BJ (cell line): Measurements from ENCODE around the gene TRAF3IP1. TPM values are rescaled to one million over a fixed set of nuclear protein-coding genes. Genes with fewer than 3 reads are reported as not detected.

Experiments
- CTCF ChIA-PET: fragments of 350-600 bp; formaldehyde crosslinking; extraction: SDS; loops from one replicate; lab custom pipeline; 2021; ENCODE audit warnings: antibody characterized with exemption, inconsistent platforms; lab: Yijun Ruan, JAX
- POLR2A ChIA-PET: fragments of 300-600 bp; sonication (Branson Sonifier 250); formaldehyde crosslinking; extraction: SDS; loops from one replicate; lab custom pipeline; 2021; ENCODE audit warnings: antibody characterized with exemption; lab: Charles Lee
- DNase-seq: peaks from one replicate; pipeline ENCODE4 v3.0.0-alpha.2; 2011; ENCODE audit warnings: low read depth
- H3K27me3 ChIP-seq: 2 replicates; pipeline ENCODE4 v1.6.0; 2011; ENCODE audit warnings: low read length; ENCODE audit not compliant: control insufficient read depth, insufficient read depth
- H3K36me3 ChIP-seq: 2 replicates; pipeline ENCODE4 v1.5.1; 2011; ENCODE audit warnings: low read length; ENCODE audit not compliant: control insufficient read depth, insufficient read depth
- H3K4me3 ChIP-seq: 2 replicates; pipeline ENCODE4 v1.5.1; 2011; ENCODE audit warnings: low read depth, mild to moderate bottlenecking, control low read depth, low read length
- polyA plus RNA-seq: library from polyadenylated mRNA; depleted of rRNA; stranded (reverse); fragments of >200 nt; gene quantifications from 2 replicates; pipeline ENCODE4 v1.2.3, GENCODE V29; 2011
- TF ChIP-seq, protein P1 (sequence below): IDR thresholded peaks from 2 replicates; pipeline ENCODE4 v1.5.1; 2011; ENCODE audit warnings: low read depth, mild to moderate bottlenecking, control low read depth, inconsistent platforms, low read length, moderate library complexity; ENCODE audit not compliant: insufficient read depth

The TRAF3IP1 gene
- polyA plus RNA-seq, 1 experiment = 5.8 TPM

DNA sequence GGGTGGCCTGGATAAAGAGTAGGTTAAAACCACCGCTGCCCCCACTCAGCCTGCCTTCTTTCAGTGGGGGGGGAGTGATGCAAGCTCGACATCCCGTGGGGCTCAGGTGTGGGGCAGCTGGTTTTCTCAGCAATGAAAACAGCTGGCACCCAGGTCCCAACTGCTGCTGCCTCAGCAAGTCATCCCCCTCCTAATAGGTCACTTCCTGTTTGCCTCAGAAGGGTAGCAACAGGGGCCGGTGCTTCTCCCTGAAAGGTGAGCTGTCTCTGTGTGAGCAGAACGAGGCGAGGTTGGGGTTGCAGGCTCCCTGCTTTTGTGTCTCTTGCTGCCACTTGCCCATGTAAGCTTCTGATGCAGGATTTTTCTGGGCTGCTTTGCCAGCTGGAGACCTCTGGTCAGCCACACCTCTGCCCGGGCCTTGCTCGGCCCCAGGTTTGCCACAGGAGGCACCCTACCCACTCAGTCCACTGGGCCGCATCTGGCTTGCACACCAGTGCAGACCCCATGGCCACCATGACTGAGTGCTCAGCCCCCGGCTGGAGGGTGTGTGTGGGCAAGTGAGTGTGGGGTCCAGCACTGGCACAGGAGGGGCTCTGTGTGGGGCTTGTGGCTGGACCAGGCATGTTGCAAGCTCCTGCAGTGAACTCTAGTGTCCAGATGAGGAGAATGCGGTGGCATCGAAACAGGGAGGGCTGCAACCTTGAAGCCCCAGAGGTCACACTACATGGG, 94.9 kb downstream of the TRAF3IP1 start:
- no peaks in the 10 kb centered on the region for H3K27me3 ChIP-seq
- H3K36me3 ChIP-seq = no peaks in the 10 kb centered on the region
- TF ChIP-seq, protein P1, sequence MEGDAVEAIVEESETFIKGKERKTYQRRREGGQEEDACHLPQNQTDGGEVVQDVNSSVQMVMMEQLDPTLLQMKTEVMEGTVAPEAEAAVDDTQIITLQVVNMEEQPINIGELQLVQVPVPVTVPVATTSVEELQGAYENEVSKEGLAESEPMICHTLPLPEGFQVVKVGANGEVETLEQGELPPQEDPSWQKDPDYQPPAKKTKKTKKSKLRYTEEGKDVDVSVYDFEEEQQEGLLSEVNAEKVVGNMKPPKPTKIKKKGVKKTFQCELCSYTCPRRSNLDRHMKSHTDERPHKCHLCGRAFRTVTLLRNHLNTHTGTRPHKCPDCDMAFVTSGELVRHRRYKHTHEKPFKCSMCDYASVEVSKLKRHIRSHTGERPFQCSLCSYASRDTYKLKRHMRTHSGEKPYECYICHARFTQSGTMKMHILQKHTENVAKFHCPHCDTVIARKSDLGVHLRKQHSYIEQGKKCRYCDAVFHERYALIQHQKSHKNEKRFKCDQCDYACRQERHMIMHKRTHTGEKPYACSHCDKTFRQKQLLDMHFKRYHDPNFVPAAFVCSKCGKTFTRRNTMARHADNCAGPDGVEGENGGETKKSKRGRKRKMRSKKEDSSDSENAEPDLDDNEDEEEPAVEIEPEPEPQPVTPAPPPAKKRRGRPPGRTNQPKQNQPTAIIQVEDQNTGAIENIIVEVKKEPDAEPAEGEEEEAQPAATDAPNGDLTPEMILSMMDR = no peak
- ChIA-PET CTCF (no interaction called here), POLR2A (no interaction called here)
- DNase-seq = no peak
- H3K4me3 ChIP-seq = no peak overlapping the region

DNA sequence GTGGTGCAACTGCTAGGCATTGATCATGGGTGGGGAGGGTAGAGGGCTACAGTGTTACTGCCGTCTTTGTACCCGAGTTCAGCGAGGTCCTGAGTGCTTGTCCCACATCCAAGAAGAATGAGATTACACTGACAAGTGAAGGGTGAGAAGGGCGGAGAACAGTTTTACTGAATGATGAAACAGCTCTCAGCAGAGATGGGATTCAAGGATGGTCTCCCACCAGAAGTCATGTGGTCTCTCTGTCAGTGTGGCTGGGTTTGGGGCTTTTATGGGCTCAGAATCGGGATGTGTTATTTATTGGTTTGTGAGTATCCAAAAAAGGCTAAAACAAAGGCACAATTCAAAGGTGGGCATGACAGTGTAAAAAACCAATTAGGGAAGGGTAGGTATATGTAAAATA, 95.6 kb downstream of the TRAF3IP1 start:
- no peaks in the 10 kb centered on the region for H3K36me3 ChIP-seq
- ChIA-PET CTCF (no interaction called here), POLR2A (no interaction called here)
- TF ChIP-seq, protein P1 = no peak
- H3K4me3 ChIP-seq = no peak overlapping the region
- H3K27me3 ChIP-seq = no peaks in the 10 kb centered on the region
- DNase-seq = no peak

DNA sequence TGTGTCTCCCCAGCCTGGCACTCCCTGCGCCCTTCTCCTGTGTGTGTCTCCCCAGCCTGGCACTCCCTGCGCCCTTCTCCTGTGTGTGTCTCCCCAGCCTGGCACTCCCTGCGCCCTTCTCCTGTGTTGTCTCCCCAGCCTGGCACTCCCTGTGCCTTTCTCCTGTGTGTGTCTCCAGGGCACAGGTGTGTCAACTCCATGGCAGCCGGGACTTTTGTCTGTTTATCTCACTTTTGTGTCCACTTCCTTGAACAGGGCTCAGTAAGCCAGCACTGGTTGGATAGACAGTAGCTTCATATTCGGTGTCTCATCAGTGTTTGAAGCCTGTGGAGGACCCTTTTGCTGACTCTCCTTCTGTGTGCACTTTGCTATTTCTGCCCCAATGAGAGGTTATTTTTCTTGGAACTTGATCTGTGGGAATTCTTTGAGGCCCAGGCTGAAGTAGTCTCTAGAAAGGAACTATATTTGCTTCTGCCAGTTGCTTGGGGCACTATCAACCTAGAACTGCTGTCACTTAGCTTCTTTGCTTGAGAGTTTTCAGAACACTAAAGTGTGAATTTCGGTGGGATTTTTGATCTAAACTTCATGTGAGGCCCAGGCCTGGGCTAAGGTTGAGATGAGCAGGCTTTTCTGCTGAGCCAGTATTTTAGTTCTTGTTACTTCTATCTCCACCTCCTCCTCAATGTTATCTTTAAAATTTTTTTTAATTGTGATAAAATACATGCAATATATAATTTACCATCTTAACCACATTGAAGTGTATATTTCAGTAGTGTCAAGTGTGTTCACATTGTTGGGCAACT, 98.1 kb downstream of the TRAF3IP1 start:
- no peak for DNase-seq
- Histone ChIP-seq H3K36me3 (no peaks in the 10 kb centered on the region), H3K4me3 (no peak overlapping the region), H3K27me3 (no peaks in the 10 kb centered on the region)
- ChIA-PET CTCF (interaction anchor here (1.0 kb wide), 2 partner anchors 42 to 47 kb away, joined by 3 read pairs; no protein-coding TSS in a partner anchor), POLR2A (no interaction called here)
- TF ChIP-seq, protein P1 = no peak

DNA sequence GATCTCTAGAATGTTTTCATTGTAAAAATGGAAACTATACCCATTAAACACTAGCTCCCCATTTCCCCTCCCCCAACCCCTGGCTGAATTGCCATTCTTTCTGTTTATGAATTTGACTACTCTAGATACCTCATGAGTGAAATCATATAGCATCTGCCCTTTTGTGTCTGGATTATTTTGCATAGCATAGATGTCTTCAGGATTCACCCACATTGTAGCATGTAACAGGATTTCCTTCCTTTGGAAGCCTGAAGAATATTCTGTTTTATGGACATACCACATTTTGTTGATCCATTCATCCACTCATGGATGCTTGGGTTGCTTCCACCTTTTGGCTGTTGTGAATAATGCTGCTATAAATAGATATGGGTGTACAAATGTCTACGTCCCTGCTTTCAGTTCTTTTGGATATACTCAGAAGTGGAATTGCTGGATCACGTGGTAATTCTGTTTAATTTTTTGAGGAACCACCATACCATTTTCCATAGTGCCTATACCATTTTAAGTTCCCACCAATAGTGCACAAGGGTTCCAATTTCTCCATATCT, 98.8 kb downstream of the TRAF3IP1 start:
- ChIA-PET POLR2A (no interaction called here), CTCF (interaction anchor here (1.0 kb wide), 2 partner anchors 43 to 48 kb away, joined by 3 read pairs; no protein-coding TSS in a partner anchor)
- DNase-seq = no peak
- Histone ChIP-seq H3K27me3 (no peaks in the 10 kb centered on the region), H3K36me3 (no peaks in the 10 kb centered on the region), H3K4me3 (no peak overlapping the region)
- TF ChIP-seq, protein P1 = no peak

DNA sequence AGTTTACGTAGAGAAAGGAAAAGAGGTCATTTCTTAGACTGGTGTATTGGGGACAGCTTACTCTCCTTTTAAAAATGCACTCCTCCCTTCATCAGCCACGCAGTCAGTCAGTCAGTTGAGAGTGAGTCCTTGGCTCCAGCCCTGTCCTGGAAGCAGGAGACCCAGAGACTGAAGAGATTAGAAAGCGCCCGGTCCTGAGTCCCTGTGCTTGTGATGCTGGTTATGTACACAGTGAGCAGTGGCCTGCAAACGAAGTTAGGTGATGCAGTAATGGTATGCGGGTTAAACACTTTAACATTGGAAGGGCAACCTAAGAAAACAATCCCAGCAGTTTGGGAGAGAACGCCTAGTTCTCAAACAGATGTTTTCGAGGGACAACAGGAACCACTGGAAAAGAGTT, 100.1 kb downstream of the TRAF3IP1 start:
- POLR2A ChIA-PET = no interaction called here
- CTCF ChIA-PET = interaction anchor here (1.1 kb wide), 1 partner anchor 427 kb away, joined by 3 read pairs; no protein-coding TSS in a partner anchor
- DNase-seq = no peak

More for the DNA sequence above, 100.1 kb downstream of the TRAF3IP1 start:
- no peak overlapping the region for H3K4me3 ChIP-seq
- no peaks in the 10 kb centered on the region for H3K27me3 ChIP-seq
- H3K36me3 ChIP-seq = no peaks in the 10 kb centered on the region
- TF ChIP-seq, protein P1 = no peak
